Measurements from ENCODE around the gene SEMA5B. TPM values are rescaled to one million over a fixed set of nuclear protein-coding genes. Genes with fewer than 3 reads are reported as not detected.

Gene SEMA5B
- total and polyA plus RNA-seq, 3 donors from 2014 or later: 0.68 to 2.0 (median 1.3) TPM

- H3K4me3 ChIP-seq: no peak overlapping the region
- no peaks in the 10 kb centered on the region for H3K36me3 ChIP-seq (ENCODE audit: low read depth, missing control alignments)
- H3K27me3 ChIP-seq: no peaks in the 10 kb centered on the region
- intact Hi-C loops (cut with DNase I; ENCODE audit: low total_unique reads): loop anchor here (10.0 kb wide), 1 partner anchor 79 kb away; the partner anchor contains the start of gene SEMA5B
- no peak overlapping the region for H3K27ac ChIP-seq
- no peaks in the 10 kb centered on the region for H3K9me3 ChIP-seq
- no peak for DNase-seq
- TF ChIP-seq POLR2A (IDR thresholded peaks at IDR 0.05) (no peak), CTCF (IDR thresholded peaks at IDR 0.05) (no peak)
- H3K4me1 ChIP-seq: no peaks in the 10 kb centered on the region
These were observed 81.4 kb downstream of the SEMA5B start for GRCh38 chr3:122946185-122946584.

GRCh38 chr3:122945230-122945629 is 82.3 kb downstream of the SEMA5B start:
- Histone ChIP-seq H3K4me1 (peaks cover 4% of the 10 kb centered on the region), H3K27ac (no peak overlapping the region), H3K27me3 (no peaks in the 10 kb centered on the region), H3K9me3 (no peaks in the 10 kb centered on the region), H3K4me3 (no peak overlapping the region), H3K36me3 (ENCODE audit: low read depth, missing control alignments) (no peaks in the 10 kb centered on the region)
- DNase-seq: no peak
- TF ChIP-seq POLR2A (IDR thresholded peaks at IDR 0.05): no peak
- no peak for TF ChIP-seq CTCF (IDR thresholded peaks at IDR 0.05)
- intact Hi-C loops (cut with DNase I; ENCODE audit: low total_unique reads): loop anchor here (10.0 kb wide), 1 partner anchor 80 kb away; the partner anchor contains the start of gene SEMA5B
- WGBS, 2 donors: 77 to 85% methylated on average over 2 of the region's 2 CpGs

- DNase-seq: no peak
- Histone ChIP-seq H3K27me3 (no peaks in the 10 kb centered on the region), H3K36me3 (ENCODE audit: low read depth, missing control alignments) (no peaks in the 10 kb centered on the region), H3K4me3 (no peak overlapping the region), H3K9me3 (no peaks in the 10 kb centered on the region), H3K27ac (no peak overlapping the region), H3K4me1 (peaks cover 4% of the 10 kb centered on the region)
- no peak for TF ChIP-seq POLR2A (IDR thresholded peaks at IDR 0.05)
- no peak for TF ChIP-seq CTCF (IDR thresholded peaks at IDR 0.05)
- intact Hi-C loops (cut with DNase I; ENCODE audit: low total_unique reads): loop anchor here (10.0 kb wide), 1 partner anchor 80 kb away; the partner anchor contains the start of gene SEMA5B
- WGBS, 2 donors: 72 to 73% methylated on average over 7 of the region's 7 CpGs
These were observed 82.8 kb downstream of the SEMA5B start for GRCh38 chr3:122944671-122945161.

- WGBS, 2 donors: 90 to 98% methylated on average over 3 of the region's 3 CpGs
- H3K4me1 ChIP-seq: peaks cover 4% of the 10 kb centered on the region
- intact Hi-C loops (cut with DNase I; ENCODE audit: low total_unique reads): loop anchor here (10.0 kb wide), 1 partner anchor 81 kb away; the partner anchor contains the start of gene SEMA5B
- no peaks in the 10 kb centered on the region for H3K9me3 ChIP-seq
- DNase-seq: no peak
- no peaks in the 10 kb centered on the region for H3K36me3 ChIP-seq (ENCODE audit: low read depth, missing control alignments)
- no peak overlapping the region for H3K27ac ChIP-seq
- no peak for TF ChIP-seq POLR2A (IDR thresholded peaks at IDR 0.05)
- TF ChIP-seq CTCF (IDR thresholded peaks at IDR 0.05): no peak
- H3K4me3 ChIP-seq: no peak overlapping the region
- no peaks in the 10 kb centered on the region for H3K27me3 ChIP-seq
These were observed 83.8 kb downstream of the SEMA5B start for GRCh38 chr3:122943828-122944190.
